Stomach (tissue), 9 donors: ENCODE data around the gene SLIT1. TPM values are rescaled to one million over a fixed set of nuclear protein-coding genes. Genes with fewer than 3 reads are reported as not detected.
"Not testable (repeated sequence)": the region's sequence is repeated elsewhere in the genome, so short reads cannot be mapped to it uniquely, and the experiment has no call there.

Experiments used
- DNase-seq, 2 donors: peaks; one replicate each; pipeline versions ENCODE4 v3.0.0 to v3.0.0-alpha.2; 2013 to 2019
- H3K27ac ChIP-seq, 5 donors: fragments of 200-600 bp in 4 of 5; sonication (generic) in 4 of 5; one replicate each; pipeline ENCODE4 v1.5.1; 2013 to 2019; ENCODE audit warnings: mild to moderate bottlenecking in 1 of 5, moderate library complexity in 1 of 5
- H3K27me3 ChIP-seq, 3 donors: fragments of 200-600 bp; sonication (generic); one replicate each; pipeline ENCODE4 v1.5.1; 2017 to 2019; ENCODE audit warnings: mixed run types in 1 of 3
- H3K36me3 ChIP-seq, 4 donors: fragments of 200-600 bp; sonication (generic); 1 replicate in 3 of 4; 2 replicates in 1 of 4; pipeline ENCODE4 v1.5.1; 2016 to 2019
- H3K4me1 ChIP-seq, 4 donors: fragments of 200-600 bp; sonication (generic); one replicate each; pipeline ENCODE4 v1.5.1; 2016 to 2019
- H3K4me3 ChIP-seq, 4 donors: fragments of 200-600 bp; sonication (generic) in 3 of 4; one replicate each; pipeline ENCODE4 v1.5.1; 2016 to 2019; ENCODE audit warnings: mild to moderate bottlenecking in 1 of 4
- H3K9me3 ChIP-seq, 4 donors: fragments of 200-600 bp; sonication (generic); one replicate each; pipeline ENCODE4 v1.5.1; 2016 to 2019
- CTCF ChIP-seq, 7 experiments: fragments of 450-650 bp in 4 of 7; fragments of 200-600 bp in 3 of 7; sonication (generic) in 3 of 7; IDR thresholded peaks; one replicate each; pipeline ENCODE4 v1.5.1; 2016 to 2019; ENCODE audit warnings: antibody characterized with exemption in 7 of 7, control low read depth in 2 of 7, mild to moderate bottlenecking in 1 of 7
- EP300 ChIP-seq: sonication (generic); formaldehyde crosslinking; IDR thresholded peaks from one replicate; pipeline ENCODE4 v1.6.1; 2017; ENCODE audit warnings: antibody characterized with exemption
- POLR2A ChIP-seq, 4 donors: fragments of 450-650 bp; IDR thresholded peaks; one replicate each; pipeline ENCODE4 v1.6.1; 2016; ENCODE audit warnings: antibody characterized with exemption in 4 of 4, control low read depth in 2 of 4, mild to moderate bottlenecking in 1 of 4, moderate library complexity in 1 of 4
- POLR2AphosphoS5 ChIP-seq, 3 donors: sonication (generic); formaldehyde crosslinking; IDR thresholded peaks; one replicate each; pipeline ENCODE4 v1.6.1; 2016; ENCODE audit warnings: antibody characterized with exemption in 3 of 3
- WGBS, 5 donors: extraction: QIAGEN DNeasy Blood & Tissue Kit in 3 of 5; methylation state at CpG; one replicate each; pipeline versions ENCODE4 v1.1.5 to v1.1.7; 2013 to 2018; 5-methylcytosine and 5-hydroxymethylcytosine counted together
- intact Hi-C: fragments of 100-400 bp; cut with DNase I; formaldehyde crosslinking; loops from one replicate; pipeline ENCODE4 v1.15.1; 2023; ENCODE audit warnings: low total_unique reads
- polyA plus RNA-seq, 3 donors: library from polyadenylated mRNA; stranded (reverse); fragments of 200-250 nt; gene quantifications; one replicate each; pipeline ENCODE4 v1.2.3, GENCODE V29; 2013
- total RNA-seq, 5 donors: library from RNA; depleted of rRNA; stranded (reverse); fragments of >200 nt; gene quantifications; one replicate each; pipeline versions ENCODE4 v1.1.0 to v1.2.3, GENCODE V29; 2014 to 2016
- donor health status: healthy with polysubstance abuse.
- donor health status: Bipolar disorder and iron deficiency.
- donor health status: healthy.

SLIT1 gene
- total and polyA plus RNA-seq, 8 donors: under 0.01 to 6.1 (median 0.44) TPM

GRCh38 chr10:97083228-97083829 lies 102.4 kb downstream of the SLIT1 start:
- TF ChIP-seq POLR2AphosphoS5 (IDR thresholded peaks at IDR 0.05) (no peak), POLR2A (IDR thresholded peaks at IDR 0.05) (no peak), CTCF (IDR thresholded peaks at IDR 0.05) (no peak), EP300 (no peak)
- intact Hi-C loops: no loop called here
- 46 to 55% (median 50%) methylated on average over 8 to 9 of the region's 9 CpGs for WGBS, 5 donors

GRCh38 chr10:97082575-97082974 lies 103.2 kb downstream of the SLIT1 start:
- H3K4me1 ChIP-seq, intact Hi-C loops, H3K27ac ChIP-seq, DNase-seq, H3K36me3 ChIP-seq, H3K9me3 ChIP-seq, H3K4me3 ChIP-seq: not testable (repeated sequence)
- WGBS, 5 donors: 76 to 90% (median 84%) methylated on average over 7 of the region's 7 CpGs
- peaks cover 0 to 85% (median 21%) of the 10 kb centered on the region in 3 donors for H3K27me3 ChIP-seq

More at GRCh38 chr10:97083228-97083829, 102.4 kb downstream of the SLIT1 start:
- Histone ChIP-seq H3K9me3 (no peaks in the 10 kb centered on the region), H3K36me3 (no peaks in the 10 kb centered on the region), H3K4me1 (no peaks in the 10 kb centered on the region), H3K27ac (no peak overlapping the region), H3K4me3 (no peak overlapping the region), H3K27me3 (peaks cover 0 to 85% (median 21%) of the 10 kb centered on the region in 3 donors)
- DNase-seq: no peak

GRCh38 chr10:97081621-97082235 lies 104.0 kb downstream of the SLIT1 start:
- TF ChIP-seq POLR2AphosphoS5 (IDR thresholded peaks at IDR 0.05) (no peak), EP300 (no peak), POLR2A (IDR thresholded peaks at IDR 0.05) (no peak), CTCF (IDR thresholded peaks at IDR 0.05) (peak in 5 of 7 experiments; percentile 31 to 43 (median 40))
- H3K4me3 ChIP-seq: no peak overlapping the region
- H3K27ac ChIP-seq: no peak overlapping the region
- H3K9me3 ChIP-seq: no peaks in the 10 kb centered on the region
- H3K4me1 ChIP-seq: no peaks in the 10 kb centered on the region
- peak; percentile 47 to 89 for DNase-seq
- H3K27me3 ChIP-seq: peaks cover 0 to 82% (median 21%) of the 10 kb centered on the region in 3 donors
- intact Hi-C loops: no loop called here
- 10 to 18% (median 15%) methylated on average over 6 of the region's 6 CpGs for WGBS, 5 donors
- no peaks in the 10 kb centered on the region for H3K36me3 ChIP-seq

- no peak for DNase-seq
- Histone ChIP-seq H3K27ac (no peak overlapping the region), H3K27me3 (peaks cover 0 to 75% (median 21%) of the 10 kb centered on the region in 3 donors), H3K4me3 (no peak overlapping the region), H3K9me3 (no peaks in the 10 kb centered on the region), H3K36me3 (no peaks in the 10 kb centered on the region), H3K4me1 (no peaks in the 10 kb centered on the region)
- intact Hi-C loops: no loop called here
- no peak for TF ChIP-seq EP300
- TF ChIP-seq POLR2AphosphoS5 (IDR thresholded peaks at IDR 0.05): no peak
- WGBS, 5 donors: 51 to 63% (median 52%) methylated on average over 7 of the region's 7 CpGs
These were observed 105.5 kb downstream of the SLIT1 start for GRCh38 chr10:97080051-97080776.

- no peak for TF ChIP-seq POLR2AphosphoS5 (IDR thresholded peaks at IDR 0.05)
- TF ChIP-seq POLR2A (IDR thresholded peaks at IDR 0.05): no peak
- no peak for TF ChIP-seq CTCF (IDR thresholded peaks at IDR 0.05)
- TF ChIP-seq EP300: no peak
- intact Hi-C loops: no loop called here
- Histone ChIP-seq H3K27me3 (peaks cover 0 to 79% (median 21%) of the 10 kb centered on the region in 3 donors), H3K36me3 (no peaks in the 10 kb centered on the region), H3K9me3 (no peaks in the 10 kb centered on the region), H3K4me3 (no peak overlapping the region), H3K27ac (no peak overlapping the region), H3K4me1 (no peaks in the 10 kb centered on the region)
- WGBS, 5 donors: 68 to 78% (median 76%) methylated on average over 3 of the region's 3 CpGs
- DNase-seq: no peak
These were observed 106.3 kb downstream of the SLIT1 start for GRCh38 chr10:97079448-97079847.
